GM12878 (cell line): ENCODE measurements around the gene BUB1B.

Experiments
- CTCF ChIP-seq, 3 experiments: IDR thresholded peaks in 2 of 3; conservative IDR thresholded peaks in 1 of 3; 2 replicates each; pipeline ENCODE4 v1.5.1; 2011; ENCODE audit warnings: low read depth in 3 of 3, low read length in 3 of 3, mild to moderate bottlenecking in 3 of 3, control low read depth in 2 of 3, moderate library complexity in 2 of 3, inconsistent platforms in 1 of 3, mixed read lengths in 1 of 3; ENCODE audit not compliant: control insufficient read depth in 2 of 3, insufficient read depth in 1 of 3; ENCODE audit errors: extremely low read depth in 1 of 3
- EP300 ChIP-seq, 2 experiments: fragments of 150-350 bp in 1 of 2; IDR thresholded peaks; 2 replicates each; pipeline ENCODE4 v1.6.1; 2011 to 2012; ENCODE audit warnings: low read depth in 2 of 2, low read length in 2 of 2, borderline replicate concordance in 1 of 2, improper control_type of control experiment in 1 of 2, inconsistent platforms in 1 of 2; ENCODE audit not compliant: control insufficient read depth in 1 of 2
- ETV6 ChIP-seq, 2 experiments: fragments of 450-650 bp in 1 of 2; IDR thresholded peaks in 1 of 2; conservative IDR thresholded peaks in 1 of 2; 2 replicates each; pipeline ENCODE4 v1.6.1; 2014; ENCODE audit warnings: antibody characterized with exemption in 1 of 2, borderline replicate concordance in 1 of 2, low read depth in 1 of 2, mild to moderate bottlenecking in 1 of 2, moderate library complexity in 1 of 2
- MYC ChIP-seq: IDR thresholded peaks from 2 replicates; pipeline ENCODE4 v1.6.1; 2011; ENCODE audit warnings: mild to moderate bottlenecking, low read length, moderate library complexity, inconsistent platforms; ENCODE audit not compliant: insufficient read depth, insufficient replicate concordance, insufficient read length, severe bottlenecking
- RAD21 ChIP-seq: IDR thresholded peaks from 2 replicates; pipeline ENCODE4 v1.6.1; 2011; ENCODE audit warnings: mild to moderate bottlenecking, low read depth, low read length, moderate library complexity; ENCODE audit not compliant: insufficient read depth
- REST ChIP-seq: IDR thresholded peaks from 2 replicates; pipeline ENCODE4 v1.6.1; 2012; ENCODE audit warnings: mild to moderate bottlenecking, low read depth, low read length
- RFX5 ChIP-seq: IDR thresholded peaks from 2 replicates; pipeline ENCODE4 v1.6.1; 2011; ENCODE audit warnings: low read depth, low read length, improper control_type of control experiment
- SIN3A ChIP-seq: IDR thresholded peaks from 2 replicates; pipeline ENCODE4 v1.6.1; 2012; ENCODE audit warnings: low read depth, low read length, improper control_type of control experiment
- TAF1 ChIP-seq: IDR thresholded peaks from 2 replicates; pipeline ENCODE4 v1.6.1; 2011; ENCODE audit warnings: mild to moderate bottlenecking, low read depth, low read length, borderline replicate concordance
- YY1 ChIP-seq: IDR thresholded peaks from 2 replicates; pipeline ENCODE4 v1.6.1; 2011; ENCODE audit warnings: low read depth, mild to moderate bottlenecking, low read length
- TF ChIP-seq, protein P1 (sequence below): fragments of 450-650 bp; formaldehyde crosslinking; IDR thresholded peaks from 2 replicates; pipeline ENCODE4 v1.4.0; 2022; ENCODE audit warnings: mild to moderate bottlenecking, moderate library complexity

GRCh38 chr15:40239404-40239692 is 78.5 kb downstream of the BUB1B start:
- no peak for TF ChIP-seq CTCF (IDR thresholded peaks at IDR 0.05 in 2 of 3, conservative IDR thresholded peaks at IDR 0.05 in 1 of 3; ENCODE audit: control insufficient read depth in 2 of 3, extremely low read depth in 1 of 3, insufficient read depth in 1 of 3, low read depth in 3 of 3, low read length in 3 of 3)
- TF ChIP-seq RAD21 = no peak
- TF ChIP-seq SIN3A = no peak
- no peak for TF ChIP-seq ETV6 (conservative IDR thresholded peaks at IDR 0.05 in 1 of 2, IDR thresholded peaks at IDR 0.05 in 1 of 2; ENCODE audit: borderline replicate concordance in 1 of 2, low read depth in 1 of 2)
- TF ChIP-seq TAF1 = no peak
- TF ChIP-seq, protein P1, sequence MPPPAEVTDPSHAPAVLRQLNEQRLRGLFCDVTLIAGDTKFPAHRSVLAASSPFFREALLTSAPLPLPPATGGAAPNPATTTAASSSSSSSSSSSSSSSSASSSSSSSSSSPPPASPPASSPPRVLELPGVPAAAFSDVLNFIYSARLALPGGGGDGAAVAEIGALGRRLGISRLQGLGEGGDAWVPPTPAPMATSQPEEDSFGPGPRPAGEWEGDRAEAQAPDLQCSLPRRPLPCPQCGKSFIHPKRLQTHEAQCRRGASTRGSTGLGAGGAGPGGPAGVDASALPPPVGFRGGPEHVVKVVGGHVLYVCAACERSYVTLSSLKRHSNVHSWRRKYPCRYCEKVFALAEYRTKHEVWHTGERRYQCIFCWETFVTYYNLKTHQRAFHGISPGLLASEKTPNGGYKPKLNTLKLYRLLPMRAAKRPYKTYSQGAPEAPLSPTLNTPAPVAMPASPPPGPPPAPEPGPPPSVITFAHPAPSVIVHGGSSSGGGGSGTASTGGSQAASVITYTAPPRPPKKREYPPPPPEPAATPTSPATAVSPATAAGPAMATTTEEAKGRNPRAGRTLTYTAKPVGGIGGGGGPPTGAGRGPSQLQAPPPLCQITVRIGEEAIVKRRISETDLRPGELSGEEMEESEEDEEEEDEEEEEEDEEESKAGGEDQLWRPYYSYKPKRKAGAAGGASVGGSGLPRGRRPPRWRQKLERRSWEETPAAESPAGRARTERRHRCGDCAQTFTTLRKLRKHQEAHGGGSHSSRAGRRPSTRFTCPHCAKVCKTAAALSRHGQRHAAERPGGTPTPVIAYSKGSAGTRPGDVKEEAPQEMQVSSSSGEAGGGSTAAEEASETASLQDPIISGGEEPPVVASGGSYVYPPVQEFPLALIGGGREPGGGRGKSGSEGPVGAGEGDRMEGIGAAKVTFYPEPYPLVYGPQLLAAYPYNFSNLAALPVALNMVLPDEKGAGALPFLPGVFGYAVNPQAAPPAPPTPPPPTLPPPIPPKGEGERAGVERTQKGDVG (CRISPR knock-in tag) = no peak
- no peak for TF ChIP-seq YY1
- no peak for TF ChIP-seq MYC
- TF ChIP-seq EP300 (IDR thresholded peaks at IDR 0.05; ENCODE audit: borderline replicate concordance in 1 of 2, control insufficient read depth in 1 of 2, low read depth in 2 of 2, low read length in 2 of 2) = no peak
- TF ChIP-seq RFX5 = no peak
- no peak for TF ChIP-seq REST
